NCI-H1105 (cell line): Measurements from ENCODE around the gene ITGA4.

ENCODE experiments used
- DNase-seq: peaks from one replicate; lab custom pipeline; 2025; lab: John Stamatoyannopoulos, UW

ITGA4 gene

GRCh38 chr2:181458871-181459270 lies 1.7 kb downstream of the ITGA4 start:
- no peak for DNase-seq

GRCh38 chr2:181459621-181460021 lies 2.4 kb downstream of the ITGA4 start:
- DNase-seq = no peak

GRCh38 chr2:181461056-181461997 lies 4.1 kb downstream of the ITGA4 start:
- DNase-seq = no peak

- DNase-seq = no peak
These were observed 4.8 kb downstream of the ITGA4 start for GRCh38 chr2:181462033-181462432.

- DNase-seq = no peak
These were observed 6.4 kb downstream of the ITGA4 start for GRCh38 chr2:181463588-181463987.

- DNase-seq = no peak
These were observed 7.8 kb downstream of the ITGA4 start for GRCh38 chr2:181464966-181465365.

- no peak for DNase-seq
These were observed 8.6 kb downstream of the ITGA4 start for GRCh38 chr2:181465676-181466375.

GRCh38 chr2:181466661-181467576 lies 9.7 kb downstream of the ITGA4 start:
- peak; percentile 18 for DNase-seq

- DNase-seq = no peak
These were observed 11.0 kb downstream of the ITGA4 start for GRCh38 chr2:181467966-181468707.

GRCh38 chr2:181468811-181469210 lies 11.6 kb downstream of the ITGA4 start:
- no peak for DNase-seq

GRCh38 chr2:181471226-181471625 lies 14.0 kb downstream of the ITGA4 start:
- no peak for DNase-seq

GRCh38 chr2:181471783-181472182 lies 14.6 kb downstream of the ITGA4 start:
- no peak for DNase-seq

GRCh38 chr2:181472990-181473389 lies 15.8 kb downstream of the ITGA4 start:
- no peak for DNase-seq

GRCh38 chr2:181474222-181474881 lies 17.2 kb downstream of the ITGA4 start:
- DNase-seq = no peak

- DNase-seq = no peak
These were observed 26.0 kb downstream of the ITGA4 start for GRCh38 chr2:181483211-181483610.

GRCh38 chr2:181483876-181484275 lies 26.7 kb downstream of the ITGA4 start:
- no peak for DNase-seq

- no peak for DNase-seq
These were observed 27.9 kb downstream of the ITGA4 start for GRCh38 chr2:181484851-181485637.

- no peak for DNase-seq
These were observed 28.4 kb downstream of the ITGA4 start for GRCh38 chr2:181485638-181485946.

- no peak for DNase-seq
These were observed 42.0 kb downstream of the ITGA4 start for GRCh38 chr2:181499231-181499630.

GRCh38 chr2:181500201-181500600 lies 43.0 kb downstream of the ITGA4 start:
- no peak for DNase-seq
